ENCODE measurements around the gene SAMD4A. TPM values are rescaled to one million over a fixed set of nuclear protein-coding genes. Genes with fewer than 3 reads are reported as not detected.

SAMD4A gene
- total and polyA plus RNA-seq, 7 experiments from 2014 or later, result 0.73 to 5.7 (median 1.7) TPM; not detected in 2

- Histone ChIP-seq H3K4me3 (ENCODE audit: low read length) (no peak overlapping the region), H3K4me1 (ENCODE audit: control insufficient read depth in 2 of 2, insufficient read depth in 2 of 2, low read length in 2 of 2) (no peaks in the 10 kb centered on the region), H3K9me3 (ENCODE audit: control insufficient read depth in 2 of 3, low read length in 3 of 3) (no peaks in the 10 kb centered on the region), H3K27ac (ENCODE audit: low read depth, low read length) (no peak overlapping the region), H3K27me3 (ENCODE audit: control insufficient read depth in 2 of 2, insufficient read depth in 2 of 2, low read length in 2 of 2) (peaks cover 0 to 3% of the 10 kb centered on the region in 2 donors), H3K36me3 (ENCODE audit: control insufficient read depth in 2 of 3, insufficient read depth in 3 of 3, low read length in 3 of 3) (no peaks in the 10 kb centered on the region)
- Mint-ChIP-seq H3K4me3 (no peak overlapping the region), H3K4me1 (peaks cover 0 to 3% (median 0%) of the 10 kb centered on the region in 7 donors), H3K9me3 (peaks cover 0 to 10% (median 0%) of the 10 kb centered on the region in 11 donors), H3K36me3 (peaks cover 0 to 11% (median 0%) of the 10 kb centered on the region in 5 donors), H3K27ac (peak overlapping the region in 1 of 9 donors; percentile 22), H3K27me3 (peaks cover 0 to 6% (median 0%) of the 10 kb centered on the region in 5 donors)
- no peak for ATAC-seq
- POLR2A ChIA-PET, result no interaction called here
- intact Hi-C loops (cut with micrococcal nuclease), result no loop called here
- CTCF ChIA-PET, result no interaction called here
- no peak for DNase-seq
These were observed 224.1 kb downstream of the SAMD4A start for GRCh38 chr14:54791001-54791400.

GRCh38 chr14:54792288-54792687 lies 225.4 kb downstream of the SAMD4A start:
- POLR2A ChIA-PET, result no interaction called here
- DNase-seq, result no peak
- Histone ChIP-seq H3K9me3 (ENCODE audit: control insufficient read depth in 2 of 3, low read length in 3 of 3) (no peaks in the 10 kb centered on the region), H3K36me3 (ENCODE audit: control insufficient read depth in 2 of 3, insufficient read depth in 3 of 3, low read length in 3 of 3) (no peaks in the 10 kb centered on the region), H3K4me1 (ENCODE audit: control insufficient read depth in 2 of 2, insufficient read depth in 2 of 2, low read length in 2 of 2) (no peaks in the 10 kb centered on the region), H3K4me3 (ENCODE audit: low read length) (no peak overlapping the region), H3K27ac (ENCODE audit: low read depth, low read length) (no peak overlapping the region), H3K27me3 (ENCODE audit: control insufficient read depth in 2 of 2, insufficient read depth in 2 of 2, low read length in 2 of 2) (peaks cover 0 to 3% of the 10 kb centered on the region in 2 donors)
- Mint-ChIP-seq H3K9me3 (peaks cover 0 to 10% (median 0%) of the 10 kb centered on the region in 11 donors), H3K36me3 (peaks cover 0 to 11% (median 0%) of the 10 kb centered on the region in 5 donors), H3K27me3 (peaks cover 0 to 6% (median 2%) of the 10 kb centered on the region in 5 donors), H3K27ac (no peak overlapping the region), H3K4me1 (peaks cover 0 to 2% (median 0%) of the 10 kb centered on the region in 7 donors), H3K4me3 (no peak overlapping the region)
- no peak for ATAC-seq
- intact Hi-C loops (cut with micrococcal nuclease), result no loop called here
- CTCF ChIA-PET, result no interaction called here

- Mint-ChIP-seq H3K4me3 (no peak overlapping the region), H3K4me1 (no peaks in the 10 kb centered on the region), H3K9me3 (peaks cover 0 to 10% (median 0%) of the 10 kb centered on the region in 11 donors), H3K36me3 (peaks cover 0 to 11% (median 0%) of the 10 kb centered on the region in 5 donors), H3K27ac (no peak overlapping the region), H3K27me3 (peaks cover 0 to 12% (median 6%) of the 10 kb centered on the region in 5 donors)
- ATAC-seq (no peak), DNase-seq (no peak)
- Histone ChIP-seq H3K27me3 (ENCODE audit: control insufficient read depth in 2 of 2, insufficient read depth in 2 of 2, low read length in 2 of 2) (peaks cover 0 to 3% of the 10 kb centered on the region in 2 donors), H3K4me1 (ENCODE audit: control insufficient read depth in 2 of 2, insufficient read depth in 2 of 2, low read length in 2 of 2) (no peaks in the 10 kb centered on the region), H3K4me3 (ENCODE audit: low read length) (no peak overlapping the region), H3K9me3 (ENCODE audit: control insufficient read depth in 2 of 3, low read length in 3 of 3) (no peaks in the 10 kb centered on the region), H3K27ac (ENCODE audit: low read depth, low read length) (no peak overlapping the region), H3K36me3 (ENCODE audit: control insufficient read depth in 2 of 3, insufficient read depth in 3 of 3, low read length in 3 of 3) (no peaks in the 10 kb centered on the region)
- ChIA-PET POLR2A (no interaction called here), CTCF (interaction anchor here (0.5 to 1.6 kb wide), 3 partner anchors 12 to 641 kb away, joined by 3 to 6 read pairs (median 5); no protein-coding TSS in a partner anchor)
- intact Hi-C loops (cut with micrococcal nuclease), result no loop called here
These were observed 227.2 kb downstream of the SAMD4A start for GRCh38 chr14:54794159-54794558.

- Histone ChIP-seq H3K27ac (ENCODE audit: low read depth, low read length) (no peak overlapping the region), H3K4me1 (ENCODE audit: control insufficient read depth in 2 of 2, insufficient read depth in 2 of 2, low read length in 2 of 2) (no peaks in the 10 kb centered on the region), H3K36me3 (ENCODE audit: control insufficient read depth in 2 of 3, insufficient read depth in 3 of 3, low read length in 3 of 3) (no peaks in the 10 kb centered on the region), H3K27me3 (ENCODE audit: control insufficient read depth in 2 of 2, insufficient read depth in 2 of 2, low read length in 2 of 2) (peaks cover 0 to 3% of the 10 kb centered on the region in 2 donors), H3K9me3 (ENCODE audit: control insufficient read depth in 2 of 3, low read length in 3 of 3) (no peaks in the 10 kb centered on the region), H3K4me3 (ENCODE audit: low read length) (no peak overlapping the region)
- peaks cover 0 to 10% (median 0%) of the 10 kb centered on the region in 11 donors for H3K9me3 Mint-ChIP-seq
- intact Hi-C loops (cut with micrococcal nuclease), result no loop called here
- no peaks in the 10 kb centered on the region for H3K4me1 Mint-ChIP-seq
- H3K27ac Mint-ChIP-seq, result no peak overlapping the region
- ChIA-PET POLR2A (no interaction called here), CTCF (interaction anchor here (0.6 to 1.4 kb wide), 2 partner anchors 11 to 1682 kb away, joined by 3 to 4 read pairs; no protein-coding TSS in a partner anchor)
- H3K36me3 Mint-ChIP-seq, result peaks cover 0 to 11% (median 0%) of the 10 kb centered on the region in 5 donors
- no peak overlapping the region for H3K4me3 Mint-ChIP-seq
- H3K27me3 Mint-ChIP-seq, result peaks cover 0 to 15% (median 7%) of the 10 kb centered on the region in 5 donors
- ATAC-seq (no peak), DNase-seq (no peak)
These were observed 227.9 kb downstream of the SAMD4A start for GRCh38 chr14:54794796-54795195.

- Mint-ChIP-seq H3K27me3 (peaks cover 6 to 28% (median 17%) of the 10 kb centered on the region in 5 donors), H3K27ac (no peak overlapping the region), H3K9me3 (peaks cover 0 to 10% (median 0%) of the 10 kb centered on the region in 11 donors), H3K4me1 (no peaks in the 10 kb centered on the region), H3K4me3 (no peak overlapping the region), H3K36me3 (peaks cover 0 to 11% (median 3%) of the 10 kb centered on the region in 5 donors)
- DNase-seq, result no peak
- Histone ChIP-seq H3K36me3 (ENCODE audit: control insufficient read depth in 2 of 3, insufficient read depth in 3 of 3, low read length in 3 of 3) (no peaks in the 10 kb centered on the region), H3K4me3 (ENCODE audit: low read length) (no peak overlapping the region), H3K9me3 (ENCODE audit: control insufficient read depth in 2 of 3, low read length in 3 of 3) (no peaks in the 10 kb centered on the region), H3K27me3 (ENCODE audit: control insufficient read depth in 2 of 2, insufficient read depth in 2 of 2, low read length in 2 of 2) (peaks cover 0 to 3% of the 10 kb centered on the region in 2 donors), H3K27ac (ENCODE audit: low read depth, low read length) (no peak overlapping the region), H3K4me1 (ENCODE audit: control insufficient read depth in 2 of 2, insufficient read depth in 2 of 2, low read length in 2 of 2) (no peaks in the 10 kb centered on the region)
- ChIA-PET POLR2A (no interaction called here), CTCF (no interaction called here)
- intact Hi-C loops (cut with micrococcal nuclease), result no loop called here
- no peak for ATAC-seq
These were observed 230.0 kb downstream of the SAMD4A start for GRCh38 chr14:54796961-54797360.

GRCh38 chr14:54797556-54797955 lies 230.6 kb downstream of the SAMD4A start:
- POLR2A ChIA-PET, result no interaction called here

GRCh38 chr14:54797986-54798385 lies 231.1 kb downstream of the SAMD4A start:
- H3K27me3 ChIP-seq (ENCODE audit: control insufficient read depth in 2 of 2, insufficient read depth in 2 of 2, low read length in 2 of 2), result peaks cover 0 to 3% of the 10 kb centered on the region in 2 donors
- ChIA-PET POLR2A (no interaction called here), CTCF (no interaction called here)
- Mint-ChIP-seq H3K4me1 (no peaks in the 10 kb centered on the region), H3K27me3 (peaks cover 7 to 34% (median 17%) of the 10 kb centered on the region in 5 donors), H3K27ac (no peak overlapping the region), H3K36me3 (peaks cover 0 to 11% (median 3%) of the 10 kb centered on the region in 5 donors), H3K9me3 (peaks cover 0 to 10% (median 0%) of the 10 kb centered on the region in 11 donors), H3K4me3 (no peak overlapping the region)
- H3K36me3 ChIP-seq (ENCODE audit: control insufficient read depth in 2 of 3, insufficient read depth in 3 of 3, low read length in 3 of 3), result no peaks in the 10 kb centered on the region
- DNase-seq (no peak), ATAC-seq (no peak)
- intact Hi-C loops (cut with micrococcal nuclease), result no loop called here
- H3K4me3 ChIP-seq (ENCODE audit: low read length), result no peak overlapping the region
- H3K9me3 ChIP-seq (ENCODE audit: control insufficient read depth in 2 of 3, low read length in 3 of 3), result no peaks in the 10 kb centered on the region
- no peak overlapping the region for H3K27ac ChIP-seq (ENCODE audit: low read depth, low read length)
- no peaks in the 10 kb centered on the region for H3K4me1 ChIP-seq (ENCODE audit: control insufficient read depth in 2 of 2, insufficient read depth in 2 of 2, low read length in 2 of 2)

More at GRCh38 chr14:54797556-54797955, 230.6 kb downstream of the SAMD4A start:
- Mint-ChIP-seq H3K9me3 (peaks cover 0 to 10% (median 0%) of the 10 kb centered on the region in 11 donors), H3K27ac (no peak overlapping the region), H3K4me3 (no peak overlapping the region), H3K4me1 (no peaks in the 10 kb centered on the region), H3K27me3 (peaks cover 7 to 32% (median 17%) of the 10 kb centered on the region in 5 donors), H3K36me3 (peaks cover 0 to 11% (median 3%) of the 10 kb centered on the region in 5 donors)
- Histone ChIP-seq H3K36me3 (ENCODE audit: control insufficient read depth in 2 of 3, insufficient read depth in 3 of 3, low read length in 3 of 3) (no peaks in the 10 kb centered on the region), H3K27ac (ENCODE audit: low read depth, low read length) (no peak overlapping the region), H3K9me3 (ENCODE audit: control insufficient read depth in 2 of 3, low read length in 3 of 3) (no peaks in the 10 kb centered on the region), H3K4me3 (ENCODE audit: low read length) (no peak overlapping the region), H3K4me1 (ENCODE audit: control insufficient read depth in 2 of 2, insufficient read depth in 2 of 2, low read length in 2 of 2) (no peaks in the 10 kb centered on the region), H3K27me3 (ENCODE audit: control insufficient read depth in 2 of 2, insufficient read depth in 2 of 2, low read length in 2 of 2) (peaks cover 0 to 3% of the 10 kb centered on the region in 2 donors)
- CTCF ChIA-PET, result no interaction called here
- intact Hi-C loops (cut with micrococcal nuclease), result no loop called here
- DNase-seq (no peak), ATAC-seq (no peak)
